D721Med (cell line): ENCODE measurements around the gene IL1RAP.

ENCODE experiments used
- DNase-seq: peaks from one replicate; pipeline ENCODE4 v3.0.0; 2011; ENCODE audit warnings: low spot score; ENCODE audit not compliant: insufficient read length
- FAIRE-seq: peaks from 2 replicates; lab custom pipeline; 2011; peaks lifted over from hg19 to GRCh38; lab: Jason Lieb, UNC
- CTCF ChIP-seq: IDR thresholded peaks from 2 replicates; pipeline ENCODE4 v1.5.1; 2012; ENCODE audit warnings: mild to moderate bottlenecking, control low read depth; ENCODE audit not compliant: insufficient read depth; ENCODE audit errors: missing control alignments

Gene IL1RAP

GRCh38 chr3:190497811-190498210 is 16.1 kb upstream of the IL1RAP start:
- DNase-seq (no peak), FAIRE-seq (no peak)
- no peak for TF ChIP-seq CTCF

GRCh38 chr3:190498293-190498692 is 15.6 kb upstream of the IL1RAP start:
- no peak for FAIRE-seq
- no peak for TF ChIP-seq CTCF
- DNase-seq = no peak

- no peak for TF ChIP-seq CTCF
- FAIRE-seq (no peak), DNase-seq (no peak)
These were observed 14.8 kb upstream of the IL1RAP start for GRCh38 chr3:190499122-190499521.

GRCh38 chr3:190502946-190503345 is 10.9 kb upstream of the IL1RAP start:
- FAIRE-seq = no peak
- DNase-seq = no peak
- TF ChIP-seq CTCF = no peak

GRCh38 chr3:190504354-190505125 is 9.3 kb upstream of the IL1RAP start:
- peak; percentile 9 for TF ChIP-seq CTCF
- DNase-seq (no peak), FAIRE-seq (no peak)

- no peak for FAIRE-seq
- no peak for DNase-seq
- TF ChIP-seq CTCF = no peak
These were observed 8.4 kb upstream of the IL1RAP start for GRCh38 chr3:190505381-190506003.

GRCh38 chr3:190506271-190506670 is 7.6 kb upstream of the IL1RAP start:
- DNase-seq (no peak), FAIRE-seq (no peak)
- TF ChIP-seq CTCF = no peak
